Psoas muscle (tissue), 8 donors: ENCODE data around the gene SCN5A. TPM values are rescaled to one million over a fixed set of nuclear protein-coding genes. Genes with fewer than 3 reads are reported as not detected.

Experiments
- ATAC-seq, 4 donors: fragments of 200-7000 bp; cut with Tn5 transposase; one replicate each; pipeline ENCODE4 v1.9.1; 2020; ENCODE audit warnings: moderate library complexity in 3 of 4, mild to moderate bottlenecking in 2 of 4
- DNase-seq, 2 donors: peaks; one replicate each; pipeline ENCODE4 v3.0.0-alpha.2; 2020
- H3K27ac ChIP-seq: fragments of 200-600 bp; one replicate; pipeline ENCODE4 v1.8.0; 2022
- H3K27me3 ChIP-seq, 3 donors: fragments of 200-600 bp in 1 of 3; one replicate each; pipeline versions ENCODE4 v1.6.1 to v1.8.0; 2013 to 2022; ENCODE audit warnings: low read length in 2 of 3, mild to moderate bottlenecking in 2 of 3, moderate library complexity in 1 of 3; ENCODE audit not compliant: insufficient read depth in 3 of 3
- H3K36me3 ChIP-seq, 2 donors: fragments of 200-600 bp in 1 of 2; one replicate each; pipeline versions ENCODE4 v1.6.1 to v1.8.0; 2013 to 2022; ENCODE audit warnings: low read depth in 1 of 2, mild to moderate bottlenecking in 1 of 2, moderate library complexity in 1 of 2; ENCODE audit not compliant: insufficient read depth in 1 of 2
- H3K4me1 ChIP-seq: fragments of 200-600 bp; one replicate; pipeline ENCODE4 v1.8.0; 2022
- H3K4me3 ChIP-seq: fragments of 200-600 bp; one replicate; pipeline ENCODE4 v1.8.0; 2022; ENCODE audit warnings: mild to moderate bottlenecking
- H3K9me3 ChIP-seq: fragments of 200-600 bp; one replicate; pipeline ENCODE4 v1.8.0; 2022
- WGBS, 3 donors: extraction: QIAGEN DNeasy Blood & Tissue Kit; methylation state at CpG; one replicate each; pipeline versions ENCODE4 v1.1.6 to v1.1.7; 2013; 5-methylcytosine and 5-hydroxymethylcytosine counted together
- intact Hi-C, 2 donors: fragments of 100-400 bp; cut with DNase I; formaldehyde crosslinking; loops; one replicate each; pipeline versions ENCODE4 v1.11.0 to v1.14.2; 2022
- polyA plus RNA-seq, 3 donors: library from polyadenylated mRNA; stranded (reverse); fragments of 200-250 nt; gene quantifications; one replicate each; pipeline ENCODE4 v1.2.3, GENCODE V29; 2013
- total RNA-seq, 4 donors: library from RNA; stranded (reverse); fragmentation: NEBNext Ultra II Directional in 2 of 4; extraction: Animal tissue kit (Norgen Biotek cat#: 25700) in 2 of 4; gene quantifications; one replicate each; pipeline versions ENCODE4 v1.2.1 to v1.2.4, GENCODE V29; 2021 to 2023
- TF ChIP-seq, protein P1 (sequence below): fragments of 200-600 bp; IDR thresholded peaks from one replicate; pipeline ENCODE4 v1.8.0; 2022; ENCODE audit warnings: antibody characterized with exemption
- donor health status: healthy with polysubstance abuse.
- donor health status: DM: no; HTN: no; CAD: no; lungs with moderate emphysema.
- donor health status: Bipolar disorder and iron deficiency.
- donor health status: healthy.
- donor health status: DM: yes; HTN: yes; CAD: no.
- donor health status: DM: no; HTN: no; CAD: no.
- donor health status: DM: no; HTN: no; CAD: no.
- donor health status: DM: yes; HTN: yes; CAD: no.

The SCN5A gene
- total and polyA plus RNA-seq, 7 donors = 0.17 to 34.2 (median 5.7) TPM

DNA sequence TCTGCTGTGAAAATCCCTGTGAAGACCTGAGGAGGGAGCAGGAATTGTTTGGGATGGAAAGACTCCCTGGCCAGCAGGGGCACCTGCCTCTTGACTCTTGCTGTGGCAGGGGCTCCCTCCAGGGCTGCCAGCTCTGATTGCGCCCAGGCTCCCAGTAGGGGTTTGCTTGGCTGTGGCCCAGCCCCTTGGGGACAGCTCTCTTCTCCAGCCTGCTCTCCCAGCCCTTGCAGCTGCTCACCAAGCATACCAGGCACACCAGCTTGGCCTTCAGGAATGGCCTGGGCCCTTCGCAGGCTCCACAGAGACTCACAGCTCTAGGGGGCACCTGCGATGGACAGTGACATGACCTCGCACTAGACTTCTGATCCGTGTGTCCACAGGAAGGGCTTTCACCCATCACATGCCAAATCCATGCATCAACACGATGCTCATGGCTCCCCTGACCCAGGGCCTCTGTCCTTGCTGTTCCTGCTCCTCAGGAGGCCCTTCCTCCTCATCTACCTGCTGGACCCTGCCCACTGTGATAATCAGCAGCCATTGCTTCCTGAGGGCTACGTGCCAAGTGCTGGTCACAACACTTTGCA is 61.8 kb downstream of the SCN5A start:
- Histone ChIP-seq H3K4me3 (no peak overlapping the region), H3K4me1 (no peaks in the 10 kb centered on the region), H3K36me3 (no peaks in the 10 kb centered on the region), H3K9me3 (no peaks in the 10 kb centered on the region), H3K27me3 (no peaks in the 10 kb centered on the region), H3K27ac (no peak overlapping the region)
- TF ChIP-seq, protein P1, sequence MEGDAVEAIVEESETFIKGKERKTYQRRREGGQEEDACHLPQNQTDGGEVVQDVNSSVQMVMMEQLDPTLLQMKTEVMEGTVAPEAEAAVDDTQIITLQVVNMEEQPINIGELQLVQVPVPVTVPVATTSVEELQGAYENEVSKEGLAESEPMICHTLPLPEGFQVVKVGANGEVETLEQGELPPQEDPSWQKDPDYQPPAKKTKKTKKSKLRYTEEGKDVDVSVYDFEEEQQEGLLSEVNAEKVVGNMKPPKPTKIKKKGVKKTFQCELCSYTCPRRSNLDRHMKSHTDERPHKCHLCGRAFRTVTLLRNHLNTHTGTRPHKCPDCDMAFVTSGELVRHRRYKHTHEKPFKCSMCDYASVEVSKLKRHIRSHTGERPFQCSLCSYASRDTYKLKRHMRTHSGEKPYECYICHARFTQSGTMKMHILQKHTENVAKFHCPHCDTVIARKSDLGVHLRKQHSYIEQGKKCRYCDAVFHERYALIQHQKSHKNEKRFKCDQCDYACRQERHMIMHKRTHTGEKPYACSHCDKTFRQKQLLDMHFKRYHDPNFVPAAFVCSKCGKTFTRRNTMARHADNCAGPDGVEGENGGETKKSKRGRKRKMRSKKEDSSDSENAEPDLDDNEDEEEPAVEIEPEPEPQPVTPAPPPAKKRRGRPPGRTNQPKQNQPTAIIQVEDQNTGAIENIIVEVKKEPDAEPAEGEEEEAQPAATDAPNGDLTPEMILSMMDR = no peak
- 81 to 88% (median 84%) methylated on average over 7 of the region's 7 CpGs for WGBS, 3 donors
- ATAC-seq = no peak
- intact Hi-C loops = no loop called here
- DNase-seq = peak in 1 of 2 donors; percentile 31

DNA sequence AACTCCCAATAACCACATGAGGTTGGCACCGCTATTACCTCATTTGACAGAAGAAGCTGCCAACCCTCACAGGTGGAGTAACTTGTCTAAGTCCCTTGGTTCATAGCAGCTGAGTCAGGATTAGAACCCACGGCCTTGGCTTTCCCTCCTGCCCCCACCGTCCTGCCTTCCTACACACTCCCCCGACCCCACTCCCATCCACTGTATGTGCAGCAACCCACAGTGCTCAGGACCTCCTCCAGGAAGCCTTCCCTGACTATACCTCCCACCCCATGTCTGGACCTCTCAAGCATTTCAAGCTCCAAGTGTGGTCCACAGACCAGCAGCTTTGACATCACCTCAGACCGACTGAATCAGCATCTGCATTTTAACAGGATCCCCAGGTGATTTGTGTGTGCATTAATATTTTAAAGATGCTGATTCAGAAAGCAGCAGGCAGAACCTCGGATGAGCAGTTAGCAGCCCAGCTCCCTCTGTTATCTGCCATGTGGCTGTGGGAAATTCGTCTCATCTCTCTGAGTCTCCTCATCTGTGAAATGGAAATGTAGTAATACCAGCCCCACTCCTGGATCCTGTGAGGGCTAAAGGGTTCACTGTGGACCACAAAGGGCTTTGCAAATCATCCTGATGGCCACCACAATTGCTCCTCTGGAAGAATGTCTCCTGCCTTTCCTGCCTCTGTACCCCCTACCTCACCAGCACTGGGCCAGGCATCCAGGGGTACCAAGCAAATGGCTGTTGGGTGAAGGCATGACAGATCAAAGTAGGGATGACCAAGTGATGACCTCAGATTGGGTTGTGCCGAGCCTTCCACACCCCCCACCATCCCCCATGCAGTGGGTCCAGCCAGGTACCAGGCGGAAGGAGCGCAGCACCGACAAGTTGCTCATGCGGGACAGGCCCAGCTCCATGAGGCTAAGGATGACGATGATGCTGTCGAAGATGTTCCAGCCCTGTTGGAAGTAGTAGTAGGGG is 62.7 kb downstream of the SCN5A start:
- Histone ChIP-seq H3K4me3 (no peak overlapping the region), H3K27ac (no peak overlapping the region), H3K27me3 (no peaks in the 10 kb centered on the region), H3K9me3 (no peaks in the 10 kb centered on the region), H3K4me1 (no peaks in the 10 kb centered on the region), H3K36me3 (no peaks in the 10 kb centered on the region)
- TF ChIP-seq, protein P1 = no peak
- ATAC-seq (no peak), DNase-seq (peak in 1 of 2 donors; percentile 26)
- intact Hi-C loops = no loop called here
- WGBS, 3 donors = 87 to 92% (median 90%) methylated on average over 14 of the region's 14 CpGs

DNA sequence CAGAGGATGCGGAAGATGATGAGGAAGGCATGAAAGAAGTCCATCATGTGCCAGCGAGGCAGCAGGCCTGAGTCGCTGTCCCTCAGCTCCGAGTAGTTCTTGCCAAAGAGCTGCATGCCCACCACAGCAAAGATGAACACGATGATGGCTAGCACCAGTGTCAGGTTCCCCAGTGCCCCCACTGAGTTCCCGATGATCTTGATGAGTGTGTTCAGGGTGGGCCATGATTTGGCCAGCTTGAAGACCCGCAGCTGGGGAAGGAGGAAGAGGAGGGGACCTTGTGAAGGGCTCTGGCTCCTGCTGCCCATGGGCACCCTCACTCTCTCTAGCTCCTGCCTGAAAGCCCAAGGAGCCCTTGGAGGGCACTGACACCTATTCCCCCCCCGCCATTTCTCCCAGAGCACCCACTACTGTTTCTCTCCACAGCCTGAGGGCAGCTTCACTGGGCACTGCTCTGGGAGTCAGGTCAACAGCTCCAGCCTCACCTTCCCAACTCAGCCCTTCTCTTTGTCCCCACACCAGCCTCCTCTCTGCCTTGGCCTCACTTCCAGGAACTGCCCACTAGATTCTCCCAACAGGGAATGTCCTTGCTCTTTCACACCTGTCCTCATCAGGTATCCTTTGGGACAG is 63.6 kb downstream of the SCN5A start:
- Histone ChIP-seq H3K4me3 (no peak overlapping the region), H3K4me1 (no peaks in the 10 kb centered on the region), H3K9me3 (no peaks in the 10 kb centered on the region), H3K36me3 (no peaks in the 10 kb centered on the region), H3K27me3 (no peaks in the 10 kb centered on the region), H3K27ac (no peak overlapping the region)
- peak in 1 of 2 donors; percentile 28 for DNase-seq
- TF ChIP-seq, protein P1 = no peak
- 90 to 94% (median 93%) methylated on average over 8 of the region's 8 CpGs for WGBS, 3 donors
- no peak for ATAC-seq
- intact Hi-C loops = no loop called here

DNA sequence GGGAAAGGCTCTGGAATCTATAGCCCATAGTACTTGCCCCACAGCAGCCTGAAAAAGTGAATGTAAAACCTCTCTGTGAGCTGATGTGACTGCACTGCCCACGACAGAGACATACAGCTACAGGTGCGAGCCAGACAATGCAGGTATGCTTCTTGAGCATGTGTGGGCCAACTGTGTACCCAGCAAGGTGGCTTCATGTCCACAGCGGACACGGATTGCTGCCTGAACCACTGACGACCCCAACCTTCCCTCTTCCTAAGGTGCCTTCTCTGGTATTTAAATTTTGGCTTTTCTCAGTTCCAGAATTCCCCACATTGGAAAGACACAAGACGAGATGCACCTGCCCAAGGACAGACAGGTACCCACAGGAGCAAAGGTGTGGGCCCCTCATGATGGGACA is 65.8 kb downstream of the SCN5A start:
- H3K4me3 ChIP-seq = no peak overlapping the region
- H3K36me3 ChIP-seq = no peaks in the 10 kb centered on the region
- no peak overlapping the region for H3K27ac ChIP-seq
- WGBS, 3 donors = 87 to 91% (median 88%) methylated on average over 6 of the region's 6 CpGs
- no peaks in the 10 kb centered on the region for H3K9me3 ChIP-seq
- TF ChIP-seq, protein P1 = no peak
- DNase-seq (no peak), ATAC-seq (no peak)
- H3K27me3 ChIP-seq = no peaks in the 10 kb centered on the region
- H3K4me1 ChIP-seq = no peaks in the 10 kb centered on the region
- intact Hi-C loops = no loop called here
